Left forelimb (tissue), 1 donor: Measurements from ENCODE around the gene CACNG4.

ENCODE experiments used
- DNase-seq: peaks from one replicate; pipeline ENCODE4 v3.0.0-alpha.2; 2018; ENCODE audit warnings: low spot score

CACNG4 gene

GRCh38 chr17:66963909-66964771 lies at the start of gene CACNG4:
CACNG4 (plus strand) TSS chr17:66964707; CDS start chr17:66964912, 205 bp downstream.
- peak; percentile 76 for DNase-seq

- no peak for DNase-seq
Observed at GRCh38 chr17:66915204-66915611, 49.3 kb upstream of the CACNG4 start.

- no peak for DNase-seq
Observed at GRCh38 chr17:66915792-66916191, 48.7 kb upstream of the CACNG4 start.

GRCh38 chr17:66916946-66917345 lies 47.6 kb upstream of the CACNG4 start:
- no peak for DNase-seq

- DNase-seq = no peak
Observed at GRCh38 chr17:66918896-66919295, 45.6 kb upstream of the CACNG4 start.

GRCh38 chr17:66920435-66920834 lies 44.1 kb upstream of the CACNG4 start:
- DNase-seq = no peak

- DNase-seq = no peak
Observed at GRCh38 chr17:66920950-66921349, 43.6 kb upstream of the CACNG4 start.

- DNase-seq = no peak
Observed at GRCh38 chr17:66923886-66924285, 40.6 kb upstream of the CACNG4 start.

GRCh38 chr17:66925811-66926500 lies 38.6 kb upstream of the CACNG4 start:
- no peak for DNase-seq

GRCh38 chr17:66928949-66929348 lies 35.6 kb upstream of the CACNG4 start:
- DNase-seq = no peak

GRCh38 chr17:66929591-66929990 lies 34.9 kb upstream of the CACNG4 start:
- DNase-seq = no peak

GRCh38 chr17:66930933-66931332 lies 33.6 kb upstream of the CACNG4 start:
- no peak for DNase-seq

GRCh38 chr17:66932311-66932710 lies 32.2 kb upstream of the CACNG4 start:
- DNase-seq = no peak

GRCh38 chr17:66934040-66934439 lies 30.5 kb upstream of the CACNG4 start:
- no peak for DNase-seq

GRCh38 chr17:66935717-66936116 lies 28.8 kb upstream of the CACNG4 start:
- no peak for DNase-seq

- DNase-seq = no peak
Observed at GRCh38 chr17:66938656-66939055, 25.9 kb upstream of the CACNG4 start.

GRCh38 chr17:66939461-66940114 lies 24.9 kb upstream of the CACNG4 start:
- no peak for DNase-seq

- DNase-seq = no peak
Observed at GRCh38 chr17:66941249-66941648, 23.3 kb upstream of the CACNG4 start.

- no peak for DNase-seq
Observed at GRCh38 chr17:66941773-66942450, 22.6 kb upstream of the CACNG4 start.

GRCh38 chr17:66942451-66943264 lies 21.8 kb upstream of the CACNG4 start:
- DNase-seq = no peak

GRCh38 chr17:66943484-66943883 lies 21.0 kb upstream of the CACNG4 start:
- no peak for DNase-seq
